K562 (cell line): ENCODE data around the gene DNASE1L3. TPM values are rescaled to one million over a fixed set of nuclear protein-coding genes. Genes with fewer than 3 reads are reported as not detected.

Experiments used
- ATAC-seq: fragments of 200-7000 bp; cut with Tn5 transposase; 3 replicates; pipeline ENCODE4 v1.9.1; 2020; ENCODE audit warnings: moderate library complexity
- BruUV-seq: library from RNA; stranded (reverse); fragments of 400-500 nt; replicated peaks from 2 replicates; lab custom pipeline; 2021; lab: Mats Ljungman, UMichigan
- CTCF ChIA-PET: fragments of 300-600 bp; formaldehyde crosslinking; extraction: SDS; loops from one replicate; lab custom pipeline; 2021; ENCODE audit warnings: low intra/inter-chr PET ratio; lab: Yijun Ruan, JAX
- POLR2A ChIA-PET: fragments of 300-600, 350-650 bp; sonication (Branson Sonifier 250); formaldehyde crosslinking; extraction: SDS; loops from one replicate; lab custom pipeline; 2021; ENCODE audit warnings: antibody characterized with exemption, inconsistent platforms; lab: Yijun Ruan, JAX
- DNase-seq, 4 experiments: peaks; one replicate each; pipeline versions ENCODE4 v3.0.0 to v3.0.0-alpha.2; 2011 to 2018; ENCODE audit warnings: low spot score in 3 of 4, mixed read lengths in 3 of 4; ENCODE audit errors: extremely low read depth in 1 of 4
- FAIRE-seq: peaks from 2 replicates; lab custom pipeline; 2011; peaks lifted over from hg19 to GRCh38; lab: Jason Lieb, UNC
- H2AFZ ChIP-seq: 2 replicates; pipeline ENCODE4 v1.6.0; 2011; ENCODE audit warnings: low read depth, low read length, control low read depth, inconsistent platforms
- H3K27ac ChIP-seq: fragments of 200-600 bp; 3 replicates; pipeline ENCODE4 v1.8.0; 2011; ENCODE audit warnings: low read depth, mild to moderate bottlenecking, control low read depth, inconsistent platforms, low read length, moderate library complexity, mixed read lengths; ENCODE audit errors: extremely low read depth
- H3K27me3 ChIP-seq, 2 experiments: fragments of 300-600 bp in 1 of 2; 2 replicates in 1 of 2; 3 replicates in 1 of 2; pipeline versions ENCODE4 v1.6.0 to v1.8.0; 2011; ENCODE audit warnings: inconsistent platforms in 2 of 2, low read length in 2 of 2, mild to moderate bottlenecking in 1 of 2, mixed read lengths in 1 of 2, moderate library complexity in 1 of 2; ENCODE audit not compliant: control insufficient read depth in 2 of 2, insufficient read depth in 2 of 2
- H3K36me3 ChIP-seq: fragments of 300-600 bp; 3 replicates; pipeline ENCODE4 v1.8.0; 2011; ENCODE audit warnings: mild to moderate bottlenecking, low read length, inconsistent platforms; ENCODE audit not compliant: control insufficient read depth, insufficient read depth
- H3K4me1 ChIP-seq, 2 experiments: fragments of 200-600 bp in 1 of 2; replicated peaks in 1 of 2; 2 replicates in 1 of 2; 3 replicates in 1 of 2; pipeline versions ENCODE4 v1.5.1 to v1.8.0; 2011; ENCODE audit warnings: inconsistent platforms in 2 of 2, low read length in 2 of 2, mild to moderate bottlenecking in 1 of 2, mixed read lengths in 1 of 2, moderate library complexity in 1 of 2; ENCODE audit not compliant: control insufficient read depth in 2 of 2, insufficient read depth in 2 of 2
- H3K4me2 ChIP-seq: 2 replicates; pipeline ENCODE4 v1.6.1; 2011; ENCODE audit warnings: low read length, control low read depth, inconsistent platforms, mixed read lengths; ENCODE audit not compliant: insufficient read depth
- H3K4me3 ChIP-seq: fragments of 200-600 bp; sonication (generic), shearing (Covaris generic); 2 replicates; pipeline ENCODE4 v1.5.1; 2016; ENCODE audit warnings: control low read depth, inconsistent platforms
- H3K79me2 ChIP-seq: fragments of 200-600 bp; 3 replicates; pipeline ENCODE4 v1.8.0; 2011; ENCODE audit warnings: low read length, inconsistent platforms; ENCODE audit not compliant: control insufficient read depth, insufficient read depth
- H3K9ac ChIP-seq, 2 experiments: 2 replicates each; pipeline versions ENCODE4 v1.6.0 to v1.6.1; 2011; ENCODE audit warnings: low read depth in 2 of 2, low read length in 2 of 2, control low read depth in 1 of 2, inconsistent platforms in 1 of 2, mild to moderate bottlenecking in 1 of 2, mixed read lengths in 1 of 2; ENCODE audit not compliant: insufficient read depth in 1 of 2
- H3K9me1 ChIP-seq: one replicate; pipeline ENCODE4 v1.6.0; 2011; ENCODE audit warnings: inconsistent platforms, mild to moderate bottlenecking, low read length, moderate library complexity; ENCODE audit not compliant: control insufficient read depth, insufficient read depth
- H3K9me3 ChIP-seq: replicated peaks from 2 replicates; pipeline ENCODE4 v1.5.1; 2011; ENCODE audit warnings: low read depth, low read length, inconsistent platforms; ENCODE audit not compliant: control insufficient read depth, insufficient read depth
- H4K20me1 ChIP-seq: replicated peaks from 2 replicates; pipeline ENCODE4 v1.6.1; 2011; ENCODE audit warnings: low read length, inconsistent platforms, mixed read lengths; ENCODE audit not compliant: control insufficient read depth, insufficient read depth
- KDM5B ChIP-seq: fragments of 200-600 bp; sonication (generic); IDR thresholded peaks from 2 replicates; pipeline ENCODE4 v1.6.1; 2012; ENCODE audit warnings: low read depth, mild to moderate bottlenecking, moderate library complexity, low read length, control low read depth, inconsistent platforms; ENCODE audit not compliant: insufficient replicate concordance
- MXD1 ChIP-seq: fragments of 250-450 bp; sonication (Bioruptor Pico); IDR thresholded peaks from 2 replicates; pipeline ENCODE4 v1.8.0; 2021; ENCODE audit warnings: borderline replicate concordance, mild to moderate bottlenecking, moderate library complexity; ENCODE audit not compliant: poor library complexity, severe bottlenecking
- NCOA2 ChIP-seq, 2 experiments: fragments of 450-650 bp; IDR thresholded peaks; 2 replicates each; pipeline ENCODE4 v1.6.1; 2018; ENCODE audit warnings: mild to moderate bottlenecking in 2 of 2, moderate library complexity in 1 of 2; ENCODE audit not compliant: partially characterized antibody in 2 of 2
- NR4A1 ChIP-seq, 2 experiments: fragments of 250-450 bp in 1 of 2; fragments of 450-650 bp in 1 of 2; sonication (Bioruptor Pico) in 1 of 2; IDR thresholded peaks; 2 replicates each; pipeline versions ENCODE4 v1.4.0 to v1.6.1; 2016 to 2020; ENCODE audit warnings: mild to moderate bottlenecking in 2 of 2, missing compliant biosample characterization in 1 of 2, missing genetic modification characterization in 1 of 2, moderate library complexity in 1 of 2
- ZBTB1 ChIP-seq: sonication (generic); formaldehyde crosslinking; IDR thresholded peaks from 2 replicates; pipeline ENCODE4 v1.8.1; 2023; ENCODE audit warnings: missing genetic modification reagents, low read depth, mild to moderate bottlenecking, borderline replicate concordance
- ZNF277 ChIP-seq: fragments of 250-450 bp; sonication (Bioruptor Pico); IDR thresholded peaks from 2 replicates; pipeline ENCODE4 v1.8.0; 2022; ENCODE audit warnings: inconsistent platforms, mild to moderate bottlenecking, moderate library complexity, borderline replicate concordance
- WGBS: fragments of 100-300 bp; shearing (Covaris generic); methylation state at CpG from one replicate; pipeline ENCODE4 v1.1.6; 2016; ENCODE audit warnings: low coverage, mixed read lengths; ENCODE audit not compliant: insufficient coverage; ENCODE audit errors: missing lambda C conversion rate; 5-methylcytosine and 5-hydroxymethylcytosine counted together
- in situ Hi-C: fragments of 300-500 bp; cut with MboI; formaldehyde crosslinking; loops from 4 replicates; pipeline ENCODE4 v1.15.0; 2018; ENCODE audit warnings: inconsistent platforms, mixed read lengths
- intact Hi-C: fragments of 100-400 bp; cut with micrococcal nuclease; formaldehyde crosslinking; loops from 2 replicates; pipeline ENCODE4 v1.14.2; 2022
- polyA plus RNA-seq, 8 experiments: library from polyadenylated mRNA; depleted of rRNA in 4 of 8; stranded (reverse) in 5 of 8; unstranded in 3 of 8; fragments of >200 nt; fragmentation: Nextera tagmentation in 2 of 8; fragmentation: Illumina TruSeq in 1 of 8; extraction: Ambion mirVana in 2 of 8; extraction: Trizol in 1 of 8; gene quantifications; 2 replicates each; pipeline versions ENCODE4 v1.2.1 to v1.2.3, GENCODE V29; 2011 to 2014; ENCODE audit warnings: inconsistent platforms in 1 of 8, missing spikeins in 1 of 8
- total RNA-seq, 7 experiments: library from RNA; depleted of rRNA in 6 of 7; stranded (reverse); fragments of >200 nt in 6 of 7; fragmentation: Illumina TruSeq in 2 of 7; extraction: Trizol in 2 of 7; gene quantifications; 2 replicates each; pipeline versions ENCODE4 v1.2.1 to v1.2.3, GENCODE V29; 2011 to 2021; ENCODE audit warnings: low replicate concordance in 1 of 7

Gene DNASE1L3
- total and polyA plus RNA-seq, 9 of the 15 experiments (the other 6 are each of a cell fraction or from before 2014, with no cell fraction given), result 0.06 TPM; not detected in 8

GRCh38 chr3:58254144-58254543, 43.4 kb upstream of the DNASE1L3 start (continued):
- no peak for TF ChIP-seq ZNF277 (CRISPR knock-in tag)

DNA sequence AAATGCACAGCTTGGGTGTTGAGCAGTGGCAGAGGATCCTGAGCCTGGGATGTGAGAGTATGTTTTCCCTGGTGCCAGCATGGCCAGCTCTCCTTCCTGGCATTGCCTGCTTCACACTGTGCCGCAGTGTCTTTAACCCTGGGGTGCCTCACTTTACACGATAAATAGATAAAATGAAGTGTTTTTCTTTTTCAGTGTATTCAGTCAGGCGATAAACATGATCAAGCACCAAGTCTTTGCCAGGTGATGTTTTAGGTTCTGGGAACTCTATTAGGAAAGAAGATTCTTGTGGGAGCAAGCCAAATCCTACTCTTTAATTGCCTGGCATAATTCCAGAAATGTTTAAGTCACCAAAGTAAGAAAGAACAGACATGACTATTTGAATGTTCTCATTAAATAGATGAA, 40.9 kb upstream of the DNASE1L3 start:
- ChIA-PET CTCF (no interaction called here), POLR2A (interaction anchor here (1.1 kb wide), 1 partner anchor 21 kb away, joined by 3 read pairs; no protein-coding TSS in a partner anchor)
- DNase-seq, result no peak
- no peak overlapping the region for H3K9ac ChIP-seq
- H3K4me1 ChIP-seq, result peaks cover 0 to 7% of the 10 kb centered on the region in 2 experiments; a peak in 3 of 5 replicates
- peaks cover 2% of the 10 kb centered on the region; the same call in 1 of the 2 replicates for H4K20me1 ChIP-seq
- no peak for TF ChIP-seq KDM5B
- no peak for TF ChIP-seq ZBTB1 (CRISPR knock-in tag)
- TF ChIP-seq MXD1 (CRISPR knock-in tag), result no peak
- TF ChIP-seq NCOA2 (IDR thresholded peaks at IDR 0.05; ENCODE audit: partially characterized antibody in 2 of 2), result no peak
- no peak for TF ChIP-seq NR4A1 (CRISPR knock-in tag; IDR thresholded peaks at IDR 0.05)
- no peak for TF ChIP-seq NR4A1 (tag; IDR thresholded peaks at IDR 0.05)
- H3K9me1 ChIP-seq, result no peaks in the 10 kb centered on the region
- H3K4me2 ChIP-seq, result no peak overlapping the region
- no peak overlapping the region for H3K4me3 ChIP-seq
- H3K27ac ChIP-seq, result no peak overlapping the region
- no peaks in the 10 kb centered on the region for H3K9me3 ChIP-seq
- no peaks in the 10 kb centered on the region for H3K79me2 ChIP-seq
- no peak for ATAC-seq
- WGBS, result 76% methylated on average over 2 of the region's 3 CpGs
- H2AFZ ChIP-seq, result no peak overlapping the region
- no peaks in the 10 kb centered on the region for H3K27me3 ChIP-seq
- intact Hi-C loops (no loop called here), in situ Hi-C loops (no loop called here)
- no peak for FAIRE-seq
- BruUV-seq, result no TSS peak
- no peaks in the 10 kb centered on the region for H3K36me3 ChIP-seq
